ENCODE results near the gene RANBP17.

RANBP17 gene

DNA sequence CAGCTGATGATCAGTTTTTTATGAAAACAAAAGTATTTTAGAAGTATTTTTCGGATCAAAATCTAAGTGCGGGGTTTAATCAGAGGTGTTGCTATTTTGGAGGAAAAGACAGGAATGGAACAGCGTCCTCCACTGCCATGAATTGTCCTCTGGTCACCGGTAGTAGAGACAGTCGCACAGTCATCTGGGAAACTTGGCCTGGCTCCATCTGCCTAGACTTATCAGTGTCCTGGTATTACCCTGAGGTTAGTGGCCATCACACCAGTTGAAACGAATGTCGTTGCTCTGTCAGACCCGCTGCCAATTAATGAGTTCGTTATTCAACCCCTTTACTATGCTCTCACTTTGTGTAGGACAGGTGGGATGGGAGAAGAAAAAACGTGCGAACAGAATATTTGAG, 455.4 kb downstream of the RANBP17 start:
- no peak for DNase-seq (ENCODE audit: low spot score)

- no peak for DNase-seq (ENCODE audit: low spot score)
Measured at GRCh38 chr5:171318026-171318425, 456.2 kb downstream of the RANBP17 start.

DNA sequence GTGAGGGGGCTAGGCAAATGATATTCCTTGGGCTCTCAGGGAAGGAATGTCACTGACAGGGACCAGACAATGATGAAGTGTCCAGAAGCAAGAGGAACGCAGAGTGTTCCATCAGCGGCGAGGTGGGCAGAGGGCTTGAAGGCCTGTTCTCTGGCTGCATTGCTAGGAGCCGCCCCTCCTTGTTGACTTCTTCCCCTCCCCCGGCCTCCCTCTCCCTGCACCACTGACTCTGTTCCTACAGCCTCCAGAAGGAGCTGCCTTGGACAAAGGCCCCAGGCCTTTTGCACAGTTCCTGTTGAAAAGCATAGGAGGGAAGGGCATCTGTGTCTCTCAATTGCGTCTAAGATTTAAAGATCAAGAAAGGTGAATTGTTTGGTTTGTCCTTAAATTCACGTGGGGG, 459.6 kb downstream of the RANBP17 start:
- DNase-seq (ENCODE audit: low spot score), result no peak

DNA sequence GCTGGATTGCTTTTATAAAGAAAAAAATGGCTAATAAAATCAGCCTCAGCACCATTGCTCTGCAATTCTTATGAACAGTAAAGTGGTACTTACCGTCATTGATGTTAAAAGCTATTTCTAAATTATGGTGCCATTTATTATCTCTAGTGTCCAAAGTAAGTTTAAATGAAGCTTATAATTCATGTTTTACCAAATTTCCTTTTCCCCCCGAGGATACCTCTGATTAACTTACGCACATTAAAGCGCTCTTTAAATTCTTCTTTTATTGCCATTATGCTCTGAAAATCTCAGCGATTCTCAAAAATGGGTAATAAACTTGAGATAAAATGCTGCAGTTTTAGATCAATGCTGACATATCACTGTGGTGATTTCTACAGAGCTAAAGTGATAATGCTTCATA, 460.7 kb downstream of the RANBP17 start:
- DNase-seq (ENCODE audit: low spot score), result no peak

DNA sequence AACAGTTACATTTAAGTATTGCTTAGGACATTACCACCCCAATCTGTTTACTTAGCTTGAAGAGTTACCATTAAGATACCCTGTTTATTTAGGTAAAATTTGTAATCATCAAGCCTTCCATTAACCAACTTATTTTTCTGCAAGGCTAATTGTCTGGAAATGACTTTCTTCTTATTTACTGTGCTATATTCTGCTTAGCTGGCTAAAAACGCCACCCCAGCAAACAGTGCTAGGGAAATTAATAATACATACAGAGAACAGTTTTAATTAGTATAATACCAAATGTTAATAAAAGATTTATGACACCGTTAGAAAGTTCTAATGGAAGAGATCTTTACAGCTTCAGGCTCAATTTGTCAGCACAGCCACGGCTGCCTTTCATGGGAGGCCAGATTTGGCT, 461.2 kb downstream of the RANBP17 start:
- no peak for DNase-seq (ENCODE audit: low spot score)

- DNase-seq (ENCODE audit: low spot score), result no peak
Measured at GRCh38 chr5:171323806-171324632, 462.2 kb downstream of the RANBP17 start.

DNA sequence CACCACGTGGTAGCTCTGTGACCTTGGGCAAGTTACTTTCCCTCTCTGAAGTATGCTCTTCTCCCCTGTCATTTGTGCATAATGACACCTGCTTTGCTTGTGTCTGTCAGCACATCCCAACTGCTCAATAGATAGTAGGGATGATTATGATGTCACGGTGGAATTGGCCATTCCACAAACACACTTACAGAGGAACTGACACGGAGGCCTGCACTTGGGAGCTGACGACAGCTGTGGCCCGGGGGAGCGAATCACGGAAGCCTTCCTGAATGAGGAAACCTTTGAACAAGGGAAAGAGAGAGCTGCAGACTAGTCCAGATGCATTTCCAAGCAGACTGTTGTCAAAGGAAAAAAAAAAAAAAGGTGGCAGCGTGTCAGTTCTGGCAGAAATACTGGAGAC, 468.2 kb downstream of the RANBP17 start:
- no peak for DNase-seq (ENCODE audit: low spot score)

DNA sequence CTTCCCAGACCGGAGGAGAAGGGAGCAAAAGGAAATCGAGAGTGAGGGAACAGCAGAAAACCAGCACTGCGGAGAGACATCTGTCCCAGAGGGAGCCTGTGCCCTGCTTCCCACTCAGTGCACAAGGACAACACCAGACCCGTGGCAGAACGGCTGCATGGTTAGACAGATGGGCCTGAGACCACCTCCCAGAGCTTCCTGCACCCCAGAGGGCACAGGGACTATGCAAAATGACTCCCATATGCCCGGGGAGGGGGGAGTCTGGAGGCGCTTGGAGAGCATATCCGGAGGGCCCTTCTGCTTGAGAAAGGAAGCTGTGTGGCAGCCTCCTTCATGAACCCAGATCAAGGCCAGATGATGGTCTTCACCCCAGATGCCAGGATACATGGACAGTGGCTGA, 473.8 kb downstream of the RANBP17 start:
- DNase-seq (ENCODE audit: low spot score), result no peak

- DNase-seq (ENCODE audit: low spot score), result peak; percentile 34
Measured at GRCh38 chr5:171336521-171337209, 474.8 kb downstream of the RANBP17 start.

DNA sequence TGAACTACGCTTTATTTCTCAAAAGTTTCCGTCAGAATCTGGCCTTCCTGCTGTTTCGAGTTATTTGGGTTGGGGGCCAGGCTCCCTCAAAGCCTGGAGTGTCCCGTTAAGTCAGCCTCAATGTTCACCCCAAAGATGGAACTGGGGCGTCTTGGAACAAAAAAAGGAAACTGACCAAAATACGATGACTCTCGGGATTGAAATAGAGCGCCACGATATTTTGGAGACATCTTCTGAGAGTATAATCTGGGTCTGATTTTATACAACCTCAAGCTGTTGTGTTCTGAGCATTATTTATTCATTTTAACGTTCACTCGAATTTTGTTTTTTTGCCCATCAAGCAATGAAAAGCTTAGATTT, 475.4 kb downstream of the RANBP17 start:
- DNase-seq (ENCODE audit: low spot score), result no peak

DNA sequence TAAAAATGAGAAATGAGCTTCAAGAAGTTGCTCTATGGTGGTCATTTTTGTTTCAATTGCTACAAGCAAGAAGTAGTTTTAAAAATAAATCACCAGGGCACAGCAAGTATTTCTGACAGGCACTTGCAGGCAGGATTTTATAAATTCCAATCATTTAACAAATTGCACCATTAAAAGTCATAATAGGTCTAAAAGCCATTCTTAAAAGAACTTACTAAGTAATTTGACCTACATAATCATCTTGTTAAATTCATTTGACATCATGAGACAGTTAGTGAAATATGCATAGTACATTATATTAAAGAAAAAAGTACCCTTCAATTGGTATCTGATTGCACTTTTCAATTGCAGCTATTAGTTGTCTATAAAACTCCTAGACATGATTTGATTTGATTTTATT, 478.2 kb downstream of the RANBP17 start:
- DNase-seq (ENCODE audit: low spot score), result no peak

DNA sequence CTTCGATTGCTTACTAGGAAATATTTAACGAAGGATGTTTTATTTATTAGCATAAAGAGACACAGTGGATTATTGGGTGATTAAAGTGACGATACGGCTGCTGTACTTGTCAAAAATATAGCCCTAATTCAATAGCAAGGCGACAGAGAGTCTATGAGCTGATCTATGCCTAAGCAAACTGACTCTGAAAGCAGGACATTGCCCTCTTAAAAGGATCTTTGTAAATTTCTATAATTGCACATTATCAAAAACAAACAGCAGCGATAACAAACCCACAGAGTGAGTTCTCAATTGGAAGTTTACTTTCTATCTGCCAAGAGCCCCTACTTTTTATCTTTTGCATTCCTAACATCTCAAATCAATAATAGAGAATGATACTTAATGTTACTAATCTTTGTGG, 478.7 kb downstream of the RANBP17 start:
- DNase-seq (ENCODE audit: low spot score), result no peak

GRCh38 chr5:171342362-171343111, 480.7 kb downstream of the RANBP17 start:
- peak; percentile 45 for DNase-seq (ENCODE audit: low spot score)

DNA sequence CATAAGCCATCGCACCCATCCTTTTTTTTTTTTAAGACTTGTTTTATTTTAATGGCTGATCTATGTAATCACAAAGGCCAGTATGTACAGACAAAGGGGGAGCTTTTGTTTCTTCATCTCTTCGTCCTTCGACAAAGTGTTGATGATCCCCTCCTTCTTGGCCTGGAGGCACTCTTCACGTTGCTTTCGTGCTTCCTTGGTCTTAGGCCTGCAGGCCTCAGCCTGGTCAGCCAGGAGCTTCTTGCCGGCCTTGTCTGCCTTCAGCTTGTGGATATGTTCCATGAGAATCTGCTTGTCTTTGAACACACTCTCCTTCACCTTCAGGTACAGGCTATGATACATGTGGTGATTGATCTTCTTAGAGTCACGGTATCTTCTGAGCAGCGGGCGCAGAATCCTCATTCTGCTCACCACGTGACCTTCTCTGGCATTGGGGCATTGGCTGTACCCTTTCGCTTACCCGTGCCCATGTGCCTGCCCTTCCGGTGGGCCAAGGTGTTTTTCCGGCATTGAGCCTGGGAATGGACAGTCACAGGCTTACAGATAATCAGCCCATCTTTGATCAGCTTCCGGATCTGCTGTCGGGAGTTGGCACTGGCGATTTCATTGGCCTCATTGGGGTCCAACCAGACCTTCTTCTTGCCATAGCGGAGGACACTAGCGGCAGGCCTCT, 483.3 kb downstream of the RANBP17 start:
- no peak for DNase-seq (ENCODE audit: low spot score)
